Fibroblast of villous mesenchyme (primary cell): Measurements from ENCODE around the gene YPEL4. TPM values are rescaled to one million over a fixed set of nuclear protein-coding genes. Genes with fewer than 3 reads are reported as not detected.
A peak's percentile ranks its signal among the peaks of the same experiment; 100 is the strongest.

Experiments used
- DNase-seq: peaks from one replicate; pipeline ENCODE4 v3.0.0-alpha.2; 2010; ENCODE audit warnings: low read depth
- H3K4me3 ChIP-seq: 2 replicates; pipeline ENCODE4 v1.5.1; 2011; ENCODE audit warnings: low read depth, mild to moderate bottlenecking, low read length
- CTCF ChIP-seq: IDR thresholded peaks from 2 replicates; pipeline ENCODE4 v1.5.1; 2012; ENCODE audit warnings: low read depth, mild to moderate bottlenecking, low read length; ENCODE audit not compliant: insufficient read depth
- total RNA-seq: library from RNA; depleted of rRNA; stranded (reverse); fragments of >200 nt; gene quantifications from 2 replicates; pipeline ENCODE4 v1.2.3, GENCODE V29; 2012

YPEL4 gene
- total RNA-seq, 1 donor: 0.43 TPM

GRCh38 chr11:57674251-57674650 lies 24.5 kb upstream of the YPEL4 start:
- no peak for TF ChIP-seq CTCF
- no peak for DNase-seq

GRCh38 chr11:57668434-57668782 lies 18.7 kb upstream of the YPEL4 start:
- no peak for DNase-seq
- peak overlapping the region; percentile 98 for H3K4me3 ChIP-seq
- TF ChIP-seq CTCF: no peak

More at GRCh38 chr11:57674251-57674650, 24.5 kb upstream of the YPEL4 start:
- no peak overlapping the region for H3K4me3 ChIP-seq

GRCh38 chr11:57667736-57668433 lies 18.2 kb upstream of the YPEL4 start, which contains the start of gene ZDHHC5:
ZDHHC5 (plus strand) TSS chr11:57668114; CDS start chr11:57673091, 4,977 bp downstream.
- TF ChIP-seq CTCF: peak; percentile 35
- H3K4me3 ChIP-seq: peak within 1 kb of the TSS; percentile 98
- peak; percentile 100 for DNase-seq

- peak; percentile 99 for DNase-seq
- peak overlapping the region; percentile 98 for H3K4me3 ChIP-seq
- TF ChIP-seq CTCF: no peak
These were observed 17.5 kb upstream of the YPEL4 start for GRCh38 chr11:57667117-57667735.

GRCh38 chr11:57663975-57664374 lies 14.3 kb upstream of the YPEL4 start:
- no peak for TF ChIP-seq CTCF
- H3K4me3 ChIP-seq: no peak overlapping the region
- no peak for DNase-seq

GRCh38 chr11:57662893-57663292 lies 13.2 kb upstream of the YPEL4 start:
- DNase-seq: no peak
- TF ChIP-seq CTCF: peak; percentile 5
- no peak overlapping the region for H3K4me3 ChIP-seq

- TF ChIP-seq CTCF: no peak
- H3K4me3 ChIP-seq: no peak overlapping the region
- no peak for DNase-seq
These were observed 10.0 kb upstream of the YPEL4 start for GRCh38 chr11:57659669-57660068.
